GM19438 (cell line): Measurements from ENCODE around the gene NUDT17.
A peak's percentile ranks its signal among the peaks of the same experiment; 100 is the strongest.
"Not testable (repeated sequence)": the region's sequence is repeated elsewhere in the genome, so short reads cannot be mapped to it uniquely, and the experiment has no call there.

ENCODE experiments used
- ATAC-seq: cut with Tn5 transposase; IDR thresholded peaks from one replicate; pipeline ENCODE4 v1.9.1; 2021; ENCODE audit warnings: low read depth; ENCODE audit not compliant: unreplicated experiment

The NUDT17 gene, protein sequence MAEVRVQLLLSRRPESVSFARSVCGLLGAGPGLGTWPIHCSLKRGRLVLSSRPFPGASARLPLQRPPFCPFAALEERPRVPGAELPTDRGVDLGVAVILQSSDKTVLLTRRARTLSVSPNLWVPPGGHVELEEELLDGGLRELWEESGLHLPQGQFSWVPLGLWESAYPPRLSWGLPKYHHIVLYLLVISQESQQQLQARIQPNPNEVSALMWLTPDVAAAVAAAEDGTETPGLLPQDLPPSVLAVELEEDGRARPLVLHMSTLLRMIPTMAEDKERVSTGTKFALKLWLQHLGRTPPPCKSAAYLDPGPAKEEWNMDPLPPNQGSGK

DNA sequence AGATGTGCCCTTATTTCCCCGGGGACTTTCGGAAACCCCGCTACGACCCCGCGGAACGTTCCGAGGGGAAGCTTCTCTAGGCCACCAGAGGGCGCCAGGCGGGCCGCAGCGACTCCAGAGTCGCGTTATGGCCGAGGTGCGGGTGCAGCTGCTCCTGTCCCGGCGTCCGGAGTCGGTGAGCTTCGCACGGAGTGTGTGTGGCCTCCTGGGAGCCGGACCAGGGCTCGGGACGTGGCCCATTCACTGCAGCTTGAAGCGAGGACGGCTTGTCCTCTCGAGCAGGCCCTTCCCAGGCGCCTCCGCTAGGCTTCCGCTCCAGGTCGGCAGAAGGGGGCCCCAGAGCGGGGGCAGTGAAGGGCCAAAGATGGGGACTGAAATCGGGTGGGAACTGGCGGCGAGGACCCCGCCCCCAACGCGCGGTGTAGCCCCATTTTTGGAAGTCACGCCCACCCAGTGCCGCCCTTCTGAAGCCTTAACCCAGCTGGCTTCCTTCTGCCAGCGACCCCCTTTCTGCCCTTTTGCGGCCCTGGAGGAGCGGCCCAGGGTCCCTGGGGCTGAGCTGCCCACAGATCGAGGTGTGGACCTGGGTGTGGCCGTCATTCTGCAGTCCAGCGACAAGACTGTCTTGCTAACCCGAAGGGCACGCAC, at the start of gene NUDT17:
TSS of gene NUDT17 (plus strand) at position 117 of the 648 bp plus-strand sequence. CDS start at position 128, 11 bp downstream.
- ATAC-seq = peak; percentile 65

DNA sequence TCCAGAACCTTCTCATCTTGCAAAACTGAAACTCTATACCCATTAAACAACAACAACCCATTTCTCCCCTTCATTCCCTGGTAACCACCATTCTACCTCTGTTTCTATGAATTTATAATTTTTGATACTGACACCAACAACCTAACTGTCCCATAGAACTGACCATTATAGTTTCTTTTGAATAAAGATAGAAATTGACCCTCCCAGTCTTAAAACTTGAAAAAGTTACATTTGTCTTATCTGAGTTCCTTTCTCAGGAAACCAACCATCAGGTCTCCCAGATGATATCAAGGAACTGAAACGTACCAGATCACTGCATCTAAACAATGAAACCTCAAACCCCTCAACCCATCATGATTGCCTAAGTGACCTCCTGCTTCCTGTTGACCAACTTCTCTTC, 48.7 kb upstream of the NUDT17 start:
- ATAC-seq = no peak

DNA sequence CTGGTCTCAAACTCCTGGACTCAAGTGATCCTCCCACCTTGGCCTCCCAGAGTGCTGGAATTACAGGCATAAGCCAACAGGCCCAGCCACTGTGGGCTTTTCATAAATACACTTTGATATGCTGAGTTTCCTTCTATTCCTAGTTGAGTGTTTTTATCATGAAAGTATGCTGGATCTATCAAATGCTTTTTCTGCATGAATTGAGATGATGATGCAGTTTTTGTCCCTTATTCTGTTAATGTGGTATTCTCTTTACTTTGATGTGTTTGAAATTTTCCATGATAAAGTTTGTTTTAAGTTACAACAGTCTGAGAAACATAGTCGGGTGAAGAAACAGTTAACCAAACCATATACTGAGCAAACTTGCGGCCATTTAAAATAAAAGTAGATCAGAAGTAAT, 45.6 kb upstream of the NUDT17 start:
- no peak for ATAC-seq

DNA sequence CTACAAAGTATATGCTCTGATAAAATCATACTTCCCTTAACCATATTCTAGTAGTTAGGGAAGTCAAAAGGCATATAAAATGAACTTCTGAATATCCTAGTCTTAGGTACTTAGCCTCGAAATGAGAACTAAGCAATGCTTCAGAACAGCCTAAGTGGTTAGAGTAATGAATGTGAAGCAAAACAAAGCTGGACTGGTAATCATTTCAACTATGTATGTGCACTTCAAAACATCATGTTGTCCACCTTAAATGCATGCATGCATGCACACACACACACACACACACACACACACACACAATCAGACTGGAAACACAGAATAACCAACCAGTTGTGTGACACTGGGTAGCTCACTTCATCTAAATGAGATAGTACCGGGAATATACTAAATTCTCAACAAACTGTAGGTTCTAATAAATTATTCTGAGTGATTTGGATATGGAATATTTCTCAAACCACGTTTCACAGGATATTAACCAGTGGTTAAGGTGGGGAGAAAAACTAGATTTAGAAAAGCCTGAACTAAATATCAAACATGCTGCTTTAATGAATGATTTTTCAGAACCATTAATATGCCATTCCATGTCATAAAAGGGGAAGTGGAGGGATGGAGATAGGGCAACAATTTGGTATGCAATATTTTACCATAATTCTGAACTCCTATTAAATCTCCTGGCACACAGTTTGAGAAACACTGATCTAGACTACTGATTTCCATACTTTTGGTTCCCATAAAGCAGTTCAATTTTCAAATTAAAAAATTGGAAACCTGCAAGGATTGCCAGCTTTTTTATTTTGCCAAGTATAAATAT, 41.0 kb upstream of the NUDT17 start:
- no peak for ATAC-seq

DNA sequence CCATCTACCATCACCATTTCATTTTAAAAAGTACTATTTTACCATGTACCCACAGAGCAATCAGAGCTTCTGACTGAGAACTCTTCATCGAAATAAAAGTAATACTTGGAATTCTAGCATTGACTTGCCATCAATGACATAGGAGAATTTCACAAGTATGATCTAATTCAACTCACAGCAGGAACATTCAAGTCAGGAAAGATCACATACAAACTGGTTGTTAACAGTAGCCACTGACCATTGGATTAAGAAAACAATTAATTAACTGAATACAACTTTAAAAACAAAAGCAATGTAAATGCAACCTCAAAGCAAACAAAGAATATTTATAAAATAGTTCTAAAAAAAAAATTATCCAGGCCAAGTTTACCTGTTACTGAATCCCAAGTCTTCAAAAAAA, 40.4 kb upstream of the NUDT17 start:
- ATAC-seq = no peak

DNA sequence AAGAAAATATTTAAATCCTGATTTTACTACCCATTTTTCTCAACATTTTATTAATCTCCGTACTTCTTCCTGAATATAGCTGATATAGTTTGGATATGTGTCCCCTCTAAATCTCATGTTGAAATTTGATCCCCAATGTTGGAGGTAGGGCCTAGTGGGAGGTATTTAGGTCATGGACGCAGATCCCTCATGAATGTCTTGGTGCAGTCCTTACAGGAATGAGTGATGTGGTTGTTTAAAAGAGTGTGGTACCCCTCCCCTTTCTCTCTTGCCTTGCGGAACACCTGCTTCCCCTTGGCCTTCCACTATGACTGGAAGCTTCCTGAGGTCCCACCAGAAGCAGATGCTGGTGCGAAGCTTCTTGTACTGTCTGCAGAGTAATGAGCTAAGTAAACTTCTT, 39.0 kb upstream of the NUDT17 start:
- ATAC-seq = no peak

DNA sequence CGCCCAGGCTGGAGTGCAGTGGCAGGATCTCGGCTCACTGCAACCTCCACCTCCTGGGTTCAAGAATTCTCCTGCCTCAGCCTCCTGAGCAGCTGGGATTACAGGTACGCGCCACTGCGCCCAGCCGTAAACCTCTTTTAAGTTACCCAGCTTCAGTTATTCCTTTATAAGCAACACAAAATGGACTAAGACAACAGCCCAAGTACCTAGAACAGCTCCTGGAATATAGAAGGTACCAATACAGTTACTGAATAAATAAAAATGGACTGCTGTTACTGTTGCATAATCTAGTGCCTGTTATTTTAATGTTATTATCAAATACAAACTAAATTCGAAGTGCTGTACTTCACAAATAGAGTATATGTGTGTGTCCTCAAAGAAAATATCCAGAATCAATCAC, 38.6 kb upstream of the NUDT17 start:
- ATAC-seq = no peak

DNA sequence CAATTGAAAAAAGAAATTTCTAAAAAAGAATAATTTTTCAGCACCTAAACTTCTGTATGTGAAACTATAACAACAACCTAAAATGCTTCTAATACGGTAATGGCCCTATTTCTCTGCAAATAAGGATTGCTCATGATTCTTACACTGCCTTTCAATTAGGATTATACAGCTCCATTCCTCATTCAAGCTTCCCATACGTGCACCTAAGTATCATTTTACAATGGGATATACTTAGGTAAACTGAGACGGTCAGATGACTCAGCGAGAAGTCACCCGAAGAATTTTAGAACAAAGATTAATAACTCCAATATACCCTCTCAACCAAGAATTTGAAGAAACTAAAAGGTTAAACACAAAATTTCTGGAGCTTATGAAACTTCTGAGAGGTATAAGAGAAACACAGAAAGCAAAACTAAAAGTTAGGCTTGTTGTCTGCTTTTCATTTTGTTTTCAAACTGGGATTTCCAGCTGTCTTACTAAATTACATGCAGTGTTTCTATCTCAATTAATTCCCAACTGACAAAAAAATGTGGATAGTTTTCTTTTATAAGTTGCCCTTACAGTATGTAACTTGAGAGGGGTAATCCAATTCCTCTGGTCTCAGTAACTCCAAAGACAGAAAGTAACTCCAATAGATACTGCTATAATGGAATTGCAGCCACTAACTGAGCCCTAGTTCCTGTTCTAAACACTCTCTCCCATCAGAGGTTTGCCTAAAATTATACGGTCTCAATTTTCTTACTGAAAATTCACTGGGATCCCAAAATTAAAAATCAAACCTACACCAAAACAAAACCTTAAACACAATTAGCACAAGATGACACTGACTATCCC, 32.2 kb upstream of the NUDT17 start:
- ATAC-seq = not testable (repeated sequence)

DNA sequence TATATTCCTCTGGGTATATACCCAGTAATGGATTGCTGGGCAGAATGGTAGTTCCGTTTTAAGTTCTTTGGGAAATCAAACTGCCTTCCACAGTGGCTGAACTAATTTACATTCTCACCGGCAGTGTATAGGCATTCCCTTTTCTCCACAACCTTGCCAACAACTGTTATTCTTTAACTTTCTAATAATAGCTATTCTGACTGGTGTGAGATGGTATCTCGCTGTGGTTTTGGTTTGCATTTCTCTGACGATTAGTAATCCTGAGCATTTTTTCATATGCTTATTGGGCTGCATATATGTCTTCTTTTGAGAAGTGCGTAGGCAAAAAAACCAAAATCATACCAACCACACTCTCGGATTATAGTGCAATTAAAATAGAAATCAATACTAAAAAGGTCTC, 27.3 kb upstream of the NUDT17 start:
- ATAC-seq = not testable (repeated sequence)

DNA sequence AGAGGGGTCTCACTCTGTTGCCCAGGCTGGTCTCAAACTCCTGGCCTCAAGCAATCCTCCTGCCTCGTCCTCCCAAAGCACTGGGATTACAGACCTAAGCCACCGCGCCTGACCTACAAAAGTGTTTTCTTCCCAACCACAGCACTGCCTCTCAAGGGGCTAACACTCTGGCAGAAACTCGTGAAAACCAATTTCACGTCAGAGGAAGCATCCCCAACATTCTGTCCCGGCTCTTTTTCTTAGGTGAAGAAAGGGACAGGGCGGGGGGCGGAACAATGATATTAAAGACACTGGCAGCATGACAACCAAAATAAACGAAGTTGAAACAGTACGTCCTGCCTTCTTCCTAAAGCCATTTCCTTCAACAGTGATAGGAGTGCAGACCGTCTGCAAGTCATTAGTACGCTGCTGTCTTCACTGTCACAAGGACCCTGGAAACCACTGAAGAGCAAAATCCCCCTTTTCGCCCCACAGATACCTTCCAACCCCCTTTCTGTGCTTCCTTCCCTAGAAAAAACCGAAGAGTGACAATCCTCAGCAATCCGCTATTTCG, 22.6 kb upstream of the NUDT17 start:
- not testable (repeated sequence) for ATAC-seq

DNA sequence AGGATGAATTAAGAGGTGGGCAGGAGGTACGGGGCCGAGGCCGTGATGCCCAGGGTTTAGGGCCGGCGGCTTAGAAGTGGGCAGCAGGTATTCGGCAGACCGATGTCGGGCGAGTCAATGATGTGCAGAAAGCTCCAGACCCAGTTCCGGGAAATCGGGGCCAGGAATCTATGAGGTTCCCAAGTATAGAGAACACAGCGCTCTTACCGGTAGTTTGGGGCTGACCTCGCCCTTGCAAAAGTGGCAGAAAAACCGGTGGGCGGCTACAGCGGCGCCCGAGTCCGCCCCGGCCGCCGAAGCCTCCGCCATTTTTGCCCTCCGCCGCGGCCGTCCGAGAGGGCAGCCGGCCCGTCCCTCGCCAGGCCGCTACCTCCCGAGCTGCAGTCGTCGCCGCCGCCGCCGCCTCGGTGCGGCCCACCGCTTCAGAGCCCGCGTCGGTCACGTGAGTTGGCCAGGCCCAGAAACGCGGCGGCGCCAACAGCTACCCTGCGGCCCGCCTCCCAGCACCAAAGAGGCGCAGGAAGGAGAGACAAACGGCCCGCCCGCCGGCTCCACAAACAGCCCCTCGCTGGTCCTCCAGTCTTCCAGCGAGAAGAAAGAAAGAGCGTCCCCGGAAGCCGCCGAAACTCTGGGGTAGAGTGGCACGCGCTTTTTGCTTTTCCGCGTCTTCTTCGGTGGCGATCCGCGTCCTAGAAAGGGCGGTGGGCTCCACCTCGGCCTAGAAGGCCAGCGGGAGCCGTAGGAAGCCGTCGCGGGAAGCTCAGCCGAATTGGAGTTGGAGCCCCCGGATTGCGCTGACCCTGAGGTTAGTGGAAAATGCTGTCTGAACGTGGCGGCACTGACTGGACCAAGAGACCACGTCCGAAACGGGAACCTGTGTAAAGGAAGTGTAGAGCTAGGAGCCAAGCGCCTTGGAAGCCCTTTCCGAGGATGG, 21.6 kb upstream of the NUDT17 start, which contains the start of the genes POLR3C and RNF115:
TSS of gene POLR3C (plus strand) at position 636 of the 934 bp plus-strand sequence. CDS start 1,577 bp downstream, outside the sequence.
TSS of gene RNF115 (minus strand) at position 531 of the 934 bp plus-strand sequence. CDS start at position 309, 222 bp downstream.
- peak; percentile 86 for ATAC-seq

DNA sequence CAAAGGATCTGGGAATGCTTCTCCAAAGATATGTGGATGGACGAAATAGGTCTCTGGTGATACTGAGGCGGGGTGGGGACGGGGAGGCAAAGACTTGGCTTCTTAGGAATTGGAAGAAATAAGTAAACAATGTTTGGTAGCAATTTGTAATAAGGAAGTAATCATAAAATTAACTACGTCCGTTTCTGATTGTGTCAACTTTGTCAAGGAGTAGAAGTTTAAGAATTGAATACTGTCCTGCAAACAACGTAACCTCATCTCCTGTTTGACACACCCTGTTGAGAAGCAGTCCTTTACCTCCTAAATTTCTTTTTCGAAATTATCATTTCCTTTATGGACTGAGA, 21.0 kb upstream of the NUDT17 start:
- ATAC-seq = no peak

DNA sequence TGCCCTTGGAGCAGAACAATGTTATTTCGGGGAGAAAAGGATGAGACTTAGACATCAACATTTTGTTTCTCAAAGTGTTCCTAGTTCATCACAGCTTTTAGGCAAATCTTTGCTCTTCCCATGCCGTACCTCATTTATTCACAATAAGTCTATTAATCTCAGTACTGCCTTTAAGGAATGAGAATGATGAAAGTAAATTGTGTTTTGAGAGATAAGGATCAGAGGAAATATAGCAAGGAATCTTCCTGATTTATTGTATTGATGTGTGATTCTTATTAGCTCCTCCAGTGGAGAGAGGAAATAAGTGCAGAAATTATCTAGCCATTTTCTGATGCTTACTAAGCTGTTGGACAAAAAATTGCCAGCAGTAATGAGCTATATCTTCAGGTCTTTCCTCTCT, 19.4 kb upstream of the NUDT17 start:
- ATAC-seq = no peak

DNA sequence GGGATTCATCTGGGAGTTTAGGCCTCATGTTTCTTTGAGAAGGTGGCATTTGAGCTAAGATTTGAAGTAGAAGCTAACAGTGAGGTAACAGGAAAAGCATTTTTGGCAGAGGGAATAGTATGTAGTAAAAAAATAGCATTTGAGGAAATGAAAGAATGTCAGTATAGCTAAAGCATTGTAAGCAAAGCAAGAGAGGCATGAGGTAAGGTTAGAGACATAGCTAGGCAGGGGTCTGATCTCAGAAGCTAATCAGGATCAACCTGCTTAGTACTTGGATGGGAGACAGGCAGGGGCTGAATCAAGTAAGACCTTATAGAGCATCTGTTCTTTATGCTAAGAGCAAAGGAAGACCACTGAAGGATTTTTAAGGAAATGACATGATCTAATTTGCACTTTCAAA, 17.5 kb upstream of the NUDT17 start:
- ATAC-seq = no peak

DNA sequence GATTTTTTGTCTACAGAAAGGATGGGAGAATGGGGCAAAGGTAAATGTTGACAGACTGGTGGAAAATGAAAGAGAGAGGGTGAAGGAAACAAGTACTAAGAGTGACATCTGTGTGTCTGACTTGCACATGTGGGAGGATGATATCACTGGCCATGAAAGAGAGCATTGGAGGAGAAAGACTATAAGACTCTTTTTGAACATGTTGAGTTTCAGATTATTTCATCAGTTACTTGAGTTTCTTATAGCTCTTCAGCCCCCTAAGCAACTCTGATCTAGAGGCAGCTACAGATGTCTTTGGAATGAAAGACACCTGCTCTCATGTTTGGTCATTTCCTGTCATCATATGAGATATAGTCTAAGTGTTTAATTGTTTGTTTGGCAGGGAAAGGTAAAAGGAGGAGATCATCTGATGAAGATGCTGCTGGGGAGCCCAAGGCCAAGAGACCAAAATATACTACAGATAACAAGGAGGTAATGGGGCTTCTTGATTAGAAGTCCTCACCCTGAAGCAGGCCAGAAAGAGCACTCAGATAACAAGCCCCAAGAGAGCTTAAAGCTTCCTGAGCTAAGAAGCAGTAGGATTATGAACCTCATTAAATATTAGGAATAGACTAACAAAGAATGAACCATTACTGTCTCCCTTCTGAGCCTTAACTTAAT, 16.9 kb upstream of the NUDT17 start:
- no peak for ATAC-seq

DNA sequence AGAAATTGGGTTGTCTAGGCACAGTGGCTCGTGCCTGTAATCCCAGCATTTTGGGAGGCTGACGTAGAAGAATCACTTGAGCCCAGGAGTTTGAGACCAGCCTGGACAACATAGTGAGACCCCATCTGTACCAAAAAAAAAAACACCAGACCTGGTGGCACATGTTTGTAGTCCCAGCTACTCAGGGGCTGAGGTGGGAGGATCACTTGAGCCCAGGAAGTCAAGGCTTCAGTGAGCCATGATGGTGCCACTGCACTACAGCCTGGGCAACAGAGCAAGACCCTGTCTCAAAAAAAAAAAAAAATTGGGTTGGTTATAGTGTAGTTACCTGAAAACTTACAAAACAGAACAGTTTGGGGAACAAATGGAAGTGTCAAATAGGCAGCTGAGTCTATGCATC, 14.6 kb upstream of the NUDT17 start:
- not testable (repeated sequence) for ATAC-seq

DNA sequence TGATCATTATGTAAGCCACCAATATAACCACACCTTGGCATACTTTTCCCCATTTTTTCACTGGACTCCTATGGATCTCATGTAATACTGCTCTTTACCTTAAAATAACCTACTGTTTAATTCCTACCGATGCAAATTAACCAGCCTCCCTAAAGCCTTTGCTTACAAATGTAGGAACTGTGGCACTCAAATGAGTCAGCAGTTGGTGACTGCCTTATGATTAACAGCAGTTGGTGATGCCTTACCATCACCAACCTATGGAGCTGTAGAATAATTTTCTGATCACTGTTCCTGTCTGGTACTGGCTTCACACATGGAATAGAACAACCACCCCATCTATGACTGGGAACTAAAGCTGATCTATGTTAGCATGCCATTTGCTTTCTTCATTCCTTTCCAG, 7.8 kb upstream of the NUDT17 start:
- ATAC-seq = no peak

DNA sequence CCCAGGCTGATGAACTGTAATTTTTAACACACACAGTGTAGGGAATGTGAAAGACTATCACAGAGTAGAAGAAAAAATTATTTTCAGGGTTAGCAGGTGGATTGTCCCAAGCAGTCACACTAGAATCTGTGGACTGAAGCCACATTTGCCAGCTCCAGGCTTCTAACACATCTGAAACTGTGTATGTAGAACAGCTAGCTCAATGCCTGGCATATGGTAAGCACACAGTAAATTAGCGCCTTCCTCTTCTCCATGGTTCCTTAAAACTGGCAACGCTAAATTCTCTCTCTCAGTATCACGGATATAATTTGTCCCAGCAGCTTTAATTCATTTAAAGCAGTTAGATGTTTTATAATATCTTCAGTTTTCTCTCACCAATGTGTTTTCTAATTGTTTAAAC, 2.4 kb upstream of the NUDT17 start:
- no peak for ATAC-seq

DNA sequence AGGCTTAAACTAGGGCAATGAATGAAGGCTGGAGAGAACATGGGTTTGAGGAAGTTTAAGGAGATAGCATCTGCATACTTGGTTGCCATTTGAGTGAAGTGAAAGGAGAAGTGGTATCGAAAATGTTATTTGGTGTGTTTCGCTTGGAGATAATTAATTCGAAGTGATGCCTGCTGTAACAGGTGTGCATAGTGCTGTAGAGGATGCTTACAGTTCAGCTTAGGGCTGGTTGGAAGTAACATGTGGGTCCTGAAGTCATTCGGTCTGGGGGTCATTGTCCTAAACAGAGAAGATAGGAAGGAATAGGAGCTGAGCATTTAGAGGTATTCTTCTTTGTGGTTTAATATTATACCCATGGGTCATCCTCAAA, 301 bp upstream of the NUDT17 start:
- ATAC-seq = peak; percentile 79
